ENCODE data around the gene IL1B.

The IL1B gene

GRCh38 chr2:112803691-112804521, 32.7 kb downstream of the IL1B start:
- no peak for DNase-seq (ENCODE audit: low spot score)

GRCh38 chr2:112800881-112801583, 35.5 kb downstream of the IL1B start:
- no peak for DNase-seq (ENCODE audit: low spot score)

- DNase-seq (ENCODE audit: low spot score) = no peak
These were observed 37.3 kb downstream of the IL1B start for GRCh38 chr2:112798979-112799975.

- no peak for DNase-seq (ENCODE audit: low spot score)
These were observed 40.1 kb downstream of the IL1B start for GRCh38 chr2:112796486-112796885.

GRCh38 chr2:112795774-112796173, 40.8 kb downstream of the IL1B start:
- no peak for DNase-seq (ENCODE audit: low spot score)

GRCh38 chr2:112794841-112795240, 41.7 kb downstream of the IL1B start:
- DNase-seq (ENCODE audit: low spot score) = no peak

GRCh38 chr2:112794131-112794733, 42.3 kb downstream of the IL1B start:
- peak; percentile 34 for DNase-seq (ENCODE audit: low spot score)

GRCh38 chr2:112793449-112793978, 43.1 kb downstream of the IL1B start:
- DNase-seq (ENCODE audit: low spot score) = no peak

GRCh38 chr2:112792419-112792818, 44.2 kb downstream of the IL1B start:
- DNase-seq (ENCODE audit: low spot score) = no peak

- DNase-seq (ENCODE audit: low spot score) = no peak
These were observed 44.8 kb downstream of the IL1B start for GRCh38 chr2:112791693-112792230.

- DNase-seq (ENCODE audit: low spot score) = no peak
These were observed 45.6 kb downstream of the IL1B start for GRCh38 chr2:112791019-112791418.

- peak; percentile 18 for DNase-seq (ENCODE audit: low spot score)
These were observed 46.3 kb downstream of the IL1B start for GRCh38 chr2:112790305-112790704.

- no peak for DNase-seq (ENCODE audit: low spot score)
These were observed 47.4 kb downstream of the IL1B start for GRCh38 chr2:112789186-112789585.

GRCh38 chr2:112788653-112789052, 47.9 kb downstream of the IL1B start:
- no peak for DNase-seq (ENCODE audit: low spot score)

GRCh38 chr2:112787729-112788393, 48.7 kb downstream of the IL1B start:
- DNase-seq (ENCODE audit: low spot score) = no peak

- no peak for DNase-seq (ENCODE audit: low spot score)
These were observed 49.3 kb downstream of the IL1B start for GRCh38 chr2:112787294-112787693.

GRCh38 chr2:112784199-112785189, 52.1 kb downstream of the IL1B start, which contains the start of gene IL1A:
Gene IL1A (minus strand): TSS chr2:112784493. CDS start chr2:112783770, 723 bp downstream.
- peak; percentile 64 for DNase-seq (ENCODE audit: low spot score)

GRCh38 chr2:112783187-112783714, 53.3 kb downstream of the IL1B start:
- no peak for DNase-seq (ENCODE audit: low spot score)

GRCh38 chr2:112782234-112782799, 54.3 kb downstream of the IL1B start:
- no peak for DNase-seq (ENCODE audit: low spot score)
